ENCODE measurements around the gene PRKACA. TPM values are rescaled to one million over a fixed set of nuclear protein-coding genes. Genes with fewer than 3 reads are reported as not detected.
A peak's percentile ranks its signal among the peaks of the same experiment; 100 is the strongest.

PRKACA gene
- total RNA-seq, 1 donor from 2014 or later, result 22.2 TPM

GRCh38 chr19:14061751-14062557 is 55.6 kb downstream of the PRKACA start, which contains the start of gene PALM3:
TSS of gene PALM3 (minus strand) at chr19:14062076. CDS start at chr19:14061980, 96 bp downstream.
- H3K27ac Mint-ChIP-seq, result peak within 1 kb of the TSS; percentile 9
- no peak within 1 kb of the TSS for H3K4me2 ChIP-seq
- H3K9me3 Mint-ChIP-seq, result no peaks in the 10 kb centered on the region
- no peak within 1 kb of the TSS for H3K4me3 Mint-ChIP-seq
- H3F3A ChIP-seq (ENCODE audit: low read depth), result peaks cover 21% of the 10 kb centered on the region
- no peaks in the 10 kb centered on the region for H3K79me2 ChIP-seq (ENCODE audit: low read depth)
- no peaks in the 10 kb centered on the region for H3K9me3 ChIP-seq (ENCODE audit: low read depth)
- H3K27ac ChIP-seq, result no peak within 1 kb of the TSS
- H3K4me3 ChIP-seq, result no peak within 1 kb of the TSS
- TF ChIP-seq EZH2 (IDR thresholded peaks at IDR 0.05) (no peak), CTCF (IDR thresholded peaks at IDR 0.05) (no peak), EZH2phosphoT487 (IDR thresholded peaks at IDR 0.05) (no peak)
- no peaks in the 10 kb centered on the region for H3K36me3 ChIP-seq
- H3K27me3 ChIP-seq, result peaks cover 30% of the 10 kb centered on the region
- H3K4me1 ChIP-seq, result no peaks in the 10 kb centered on the region
- peaks cover 27% of the 10 kb centered on the region for H3K27me3 Mint-ChIP-seq (ENCODE audit: insufficient read depth, low read depth)
- H3K9ac ChIP-seq, result no peak within 1 kb of the TSS
- DNase-seq (ENCODE audit: low spot score), result no peak
- no peak within 1 kb of the TSS for H2AFZ ChIP-seq (replicated peaks)
- H3K4me1 Mint-ChIP-seq, result peaks cover 25% of the 10 kb centered on the region
- no peaks in the 10 kb centered on the region for H3K36me3 Mint-ChIP-seq
- H4K20me1 ChIP-seq (ENCODE audit: low read depth), result no peaks in the 10 kb centered on the region

GRCh38 chr19:14061081-14061749 is 56.3 kb downstream of the PRKACA start:
- no peak for DNase-seq (ENCODE audit: low spot score)
- no peak overlapping the region for H3K4me3 Mint-ChIP-seq
- Histone ChIP-seq H2AFZ (replicated peaks) (no peak overlapping the region), H3K4me1 (no peaks in the 10 kb centered on the region), H3K4me3 (no peak overlapping the region), H3K27me3 (peaks cover 35% of the 10 kb centered on the region), H3K79me2 (ENCODE audit: low read depth) (no peaks in the 10 kb centered on the region), H3K27ac (no peak overlapping the region), H3K4me2 (no peak overlapping the region), H3K36me3 (no peaks in the 10 kb centered on the region), H4K20me1 (ENCODE audit: low read depth) (no peaks in the 10 kb centered on the region), H3K9ac (no peak overlapping the region), H3K9me3 (ENCODE audit: low read depth) (no peaks in the 10 kb centered on the region), H3F3A (ENCODE audit: low read depth) (peaks cover 24% of the 10 kb centered on the region)
- H3K27ac Mint-ChIP-seq, result peak overlapping the region; percentile 9
- TF ChIP-seq EZH2phosphoT487 (IDR thresholded peaks at IDR 0.05), result no peak
- TF ChIP-seq EZH2 (IDR thresholded peaks at IDR 0.05), result no peak
- no peak for TF ChIP-seq CTCF (IDR thresholded peaks at IDR 0.05)
- H3K9me3 Mint-ChIP-seq, result no peaks in the 10 kb centered on the region
- H3K36me3 Mint-ChIP-seq, result no peaks in the 10 kb centered on the region
- peaks cover 27% of the 10 kb centered on the region for H3K27me3 Mint-ChIP-seq (ENCODE audit: insufficient read depth, low read depth)
- peaks cover 28% of the 10 kb centered on the region for H3K4me1 Mint-ChIP-seq

GRCh38 chr19:14059652-14060155 is 57.9 kb downstream of the PRKACA start:
- no peaks in the 10 kb centered on the region for H3K9me3 ChIP-seq (ENCODE audit: low read depth)
- Mint-ChIP-seq H3K4me1 (peaks cover 31% of the 10 kb centered on the region), H3K36me3 (no peaks in the 10 kb centered on the region), H3K27ac (peak overlapping the region; percentile 16), H3K9me3 (no peaks in the 10 kb centered on the region), H3K27me3 (ENCODE audit: insufficient read depth, low read depth) (peaks cover 34% of the 10 kb centered on the region), H3K4me3 (no peak overlapping the region)
- H3K4me2 ChIP-seq, result no peak overlapping the region
- H2AFZ ChIP-seq (replicated peaks), result no peak overlapping the region
- no peaks in the 10 kb centered on the region for H3K36me3 ChIP-seq
- no peak overlapping the region for H3K4me3 ChIP-seq
- no peak for TF ChIP-seq EZH2 (IDR thresholded peaks at IDR 0.05)
- H3K9ac ChIP-seq, result no peak overlapping the region
- H3K27me3 ChIP-seq, result peaks cover 35% of the 10 kb centered on the region
- peaks cover 25% of the 10 kb centered on the region for H3F3A ChIP-seq (ENCODE audit: low read depth)
- no peaks in the 10 kb centered on the region for H4K20me1 ChIP-seq (ENCODE audit: low read depth)
- H3K4me1 ChIP-seq, result no peaks in the 10 kb centered on the region
- H3K27ac ChIP-seq, result no peak overlapping the region
- no peaks in the 10 kb centered on the region for H3K79me2 ChIP-seq (ENCODE audit: low read depth)
- peak; percentile 28 for DNase-seq (ENCODE audit: low spot score)
